Measurements from ENCODE around the gene SAG.

Gene SAG

GRCh38 chr2:233307565-233307964 is at the start of gene SAG:
Gene SAG (plus strand): TSS chr2:233307816. CDS start chr2:233309190, 1,374 bp downstream.
- DNase-seq: no peak

GRCh38 chr2:233258211-233258610 is 49.4 kb upstream of the SAG start:
- DNase-seq: no peak

- DNase-seq: no peak
Observed at GRCh38 chr2:233259730-233260129, 47.9 kb upstream of the SAG start.

GRCh38 chr2:233260661-233261060 is 47.0 kb upstream of the SAG start:
- DNase-seq: no peak

GRCh38 chr2:233261819-233262555 is 45.6 kb upstream of the SAG start:
- no peak for DNase-seq

- no peak for DNase-seq
Observed at GRCh38 chr2:233262562-233262961, 45.1 kb upstream of the SAG start.

GRCh38 chr2:233263045-233263570 is 44.5 kb upstream of the SAG start:
- DNase-seq: no peak

- no peak for DNase-seq
Observed at GRCh38 chr2:233264667-233265066, 42.9 kb upstream of the SAG start.

- DNase-seq: no peak
Observed at GRCh38 chr2:233265899-233266431, 41.7 kb upstream of the SAG start.

GRCh38 chr2:233266481-233266880 is 41.1 kb upstream of the SAG start:
- no peak for DNase-seq

GRCh38 chr2:233267516-233268245 is 39.9 kb upstream of the SAG start:
- no peak for DNase-seq

- DNase-seq: no peak
Observed at GRCh38 chr2:233270366-233270765, 37.2 kb upstream of the SAG start.

- no peak for DNase-seq
Observed at GRCh38 chr2:233270951-233271350, 36.7 kb upstream of the SAG start.

GRCh38 chr2:233271693-233272092 is 35.9 kb upstream of the SAG start:
- DNase-seq: no peak

- no peak for DNase-seq
Observed at GRCh38 chr2:233273120-233273519, 34.5 kb upstream of the SAG start.

GRCh38 chr2:233275223-233275622 is 32.4 kb upstream of the SAG start:
- no peak for DNase-seq

- DNase-seq: no peak
Observed at GRCh38 chr2:233278921-233279320, 28.7 kb upstream of the SAG start.

- DNase-seq: no peak
Observed at GRCh38 chr2:233280114-233280693, 27.4 kb upstream of the SAG start.

GRCh38 chr2:233281553-233281952 is 26.1 kb upstream of the SAG start:
- DNase-seq: no peak

GRCh38 chr2:233281992-233282603 is 25.5 kb upstream of the SAG start:
- DNase-seq: no peak

GRCh38 chr2:233285921-233286320 is 21.7 kb upstream of the SAG start:
- DNase-seq: no peak

GRCh38 chr2:233287871-233288270 is 19.7 kb upstream of the SAG start:
- DNase-seq: no peak

- DNase-seq: no peak
Observed at GRCh38 chr2:233288663-233289062, 19.0 kb upstream of the SAG start.

Data from SW 1271 (cell line).